ENCODE measurements around the gene APBA2. TPM values are rescaled to one million over a fixed set of nuclear protein-coding genes. Genes with fewer than 3 reads are reported as not detected.
A peak's percentile ranks its signal among the peaks of the same experiment; 100 is the strongest.

APBA2 gene
- total and polyA plus RNA-seq, 4 donors, result 0.41 to 2.1 (median 1.9) TPM

DNA sequence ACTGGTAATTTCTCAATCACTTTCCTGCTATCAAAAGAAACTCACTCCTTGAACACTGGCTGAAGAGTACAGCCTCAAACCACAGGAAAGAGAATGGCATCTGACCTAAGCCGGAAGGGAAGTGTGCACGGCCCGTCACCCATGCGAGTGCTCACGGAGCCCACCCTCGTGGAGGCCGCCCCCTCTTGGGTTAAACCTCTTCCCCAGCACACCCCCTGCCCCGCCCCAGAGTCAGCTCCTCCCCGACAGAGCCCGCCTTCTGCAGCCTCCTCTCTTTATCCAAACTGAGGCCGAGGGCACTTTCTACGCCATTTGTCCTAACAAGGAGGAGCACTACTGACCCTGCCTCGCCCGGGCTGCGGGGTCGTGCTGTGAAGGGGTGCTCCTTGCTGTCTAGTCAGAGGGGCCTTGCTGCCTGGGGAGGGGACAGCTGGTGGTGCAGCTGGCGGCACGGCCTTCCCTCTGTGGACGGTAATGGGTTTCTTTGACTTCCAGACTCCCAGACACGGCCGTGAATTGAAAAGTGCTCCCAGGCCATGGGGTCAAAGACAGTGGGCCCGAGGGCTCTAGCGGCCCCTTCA lies 246.2 kb downstream of the APBA2 start:
- H3K9me3 ChIP-seq (ENCODE audit: control insufficient read depth, low read length), result no peaks in the 10 kb centered on the region
- ATAC-seq (ENCODE audit: low FRiP score) (no peak), DNase-seq (peak in 1 of 2 donors; percentile 74)
- H3K27me3 ChIP-seq (ENCODE audit: control insufficient read depth in 1 of 2, insufficient read depth in 2 of 2, low read length in 1 of 2), result no peaks in the 10 kb centered on the region
- no peaks in the 10 kb centered on the region for H3K4me1 ChIP-seq (ENCODE audit: control insufficient read depth in 1 of 2, insufficient read depth in 2 of 2, low read length in 2 of 2)
- no peaks in the 10 kb centered on the region for H3K36me3 ChIP-seq (ENCODE audit: control insufficient read depth in 1 of 2, insufficient read depth in 2 of 2, low read length in 1 of 2)
- H3K27ac ChIP-seq (ENCODE audit: low read depth in 1 of 2, low read length in 2 of 2), result no peak overlapping the region
- H3K4me3 ChIP-seq (ENCODE audit: low read length in 2 of 2), result no peak overlapping the region
- WGBS, 2 donors, result 55 to 60% methylated on average over 23 of the region's 23 CpGs
- intact Hi-C loops (cut with DNase I), result no loop called here

DNA sequence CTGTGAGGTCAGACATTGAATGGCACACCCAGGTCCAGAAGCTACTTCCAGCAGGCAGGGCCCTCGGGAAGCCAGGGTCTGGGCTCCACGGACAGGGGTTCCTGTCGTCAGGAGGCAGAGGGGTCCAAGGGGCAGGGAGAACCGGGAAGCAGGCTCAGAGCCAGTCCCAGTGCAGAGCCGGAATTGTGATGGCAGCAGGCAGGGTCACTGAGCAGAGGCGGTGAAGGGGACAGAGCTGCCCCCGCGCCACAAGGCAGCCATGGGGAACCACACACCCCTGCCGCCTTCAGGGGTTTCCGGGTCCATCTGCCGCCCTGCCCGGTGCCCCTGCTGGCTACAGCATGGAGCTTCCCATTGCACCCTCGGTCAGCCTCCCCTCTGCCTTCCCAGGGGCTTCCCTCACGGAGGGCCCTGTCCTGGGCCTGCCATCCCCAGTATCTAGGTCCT lies 247.0 kb downstream of the APBA2 start:
- Histone ChIP-seq H3K27me3 (ENCODE audit: control insufficient read depth in 1 of 2, insufficient read depth in 2 of 2, low read length in 1 of 2) (no peaks in the 10 kb centered on the region), H3K9me3 (ENCODE audit: control insufficient read depth, low read length) (no peaks in the 10 kb centered on the region), H3K4me3 (ENCODE audit: low read length in 2 of 2) (no peak overlapping the region), H3K36me3 (ENCODE audit: control insufficient read depth in 1 of 2, insufficient read depth in 2 of 2, low read length in 1 of 2) (no peaks in the 10 kb centered on the region), H3K4me1 (ENCODE audit: control insufficient read depth in 1 of 2, insufficient read depth in 2 of 2, low read length in 2 of 2) (no peaks in the 10 kb centered on the region), H3K27ac (ENCODE audit: low read depth in 1 of 2, low read length in 2 of 2) (no peak overlapping the region)
- DNase-seq, result peak in 1 of 2 donors; percentile 31
- ATAC-seq (ENCODE audit: low FRiP score), result no peak
- WGBS, 2 donors, result 84 to 85% methylated on average over 14 of the region's 14 CpGs
- intact Hi-C loops (cut with DNase I), result no loop called here

DNA sequence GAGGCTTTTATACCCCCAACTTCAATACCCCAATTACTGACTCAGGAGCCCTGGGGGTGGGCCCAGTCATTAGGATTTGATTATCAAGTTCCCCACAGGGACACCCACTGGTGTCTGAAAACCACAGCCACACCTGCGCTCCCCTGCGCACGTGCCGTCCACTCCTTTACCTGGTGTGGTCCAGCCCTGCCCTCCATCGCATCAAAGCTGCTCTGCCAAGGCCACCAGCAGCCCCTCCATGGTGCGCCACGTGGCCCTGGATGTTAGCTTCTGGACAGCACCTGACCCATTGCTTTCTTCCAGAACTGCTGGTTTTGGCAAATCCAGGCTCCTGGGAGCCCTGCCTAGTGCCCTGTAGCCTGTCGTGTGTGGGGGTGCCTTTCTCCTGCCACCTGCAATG lies 247.5 kb downstream of the APBA2 start:
- 80% methylated on average over 8 of the region's 8 CpGs for WGBS, 2 donors
- H3K9me3 ChIP-seq (ENCODE audit: control insufficient read depth, low read length), result no peaks in the 10 kb centered on the region
- no peak for ATAC-seq (ENCODE audit: low FRiP score)
- intact Hi-C loops (cut with DNase I), result no loop called here
- DNase-seq, result peak in 1 of 2 donors; percentile 33
- no peak overlapping the region for H3K4me3 ChIP-seq (ENCODE audit: low read length in 2 of 2)
- H3K4me1 ChIP-seq (ENCODE audit: control insufficient read depth in 1 of 2, insufficient read depth in 2 of 2, low read length in 2 of 2), result no peaks in the 10 kb centered on the region
- no peaks in the 10 kb centered on the region for H3K36me3 ChIP-seq (ENCODE audit: control insufficient read depth in 1 of 2, insufficient read depth in 2 of 2, low read length in 1 of 2)
- no peak overlapping the region for H3K27ac ChIP-seq (ENCODE audit: low read depth in 1 of 2, low read length in 2 of 2)
- H3K27me3 ChIP-seq (ENCODE audit: control insufficient read depth in 1 of 2, insufficient read depth in 2 of 2, low read length in 1 of 2), result no peaks in the 10 kb centered on the region

DNA sequence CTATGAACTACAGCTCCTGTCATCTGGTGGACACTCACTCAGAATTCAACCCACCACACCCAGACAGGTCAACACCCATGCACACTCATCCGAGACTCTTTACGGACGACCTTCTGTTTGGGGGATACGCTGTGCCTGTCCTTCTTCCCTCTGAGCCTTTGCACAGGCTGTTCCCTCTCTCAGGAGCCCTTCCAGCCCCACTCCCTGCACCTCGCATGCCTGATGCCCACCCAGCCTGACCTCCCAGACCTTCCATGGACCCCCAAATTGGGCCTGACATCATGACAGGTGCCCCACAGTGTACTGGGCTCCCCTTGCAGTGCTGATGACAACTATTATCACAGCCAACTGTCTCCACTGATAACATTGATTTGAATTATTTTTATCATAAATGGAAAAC lies 248.0 kb downstream of the APBA2 start:
- Histone ChIP-seq H3K4me1 (ENCODE audit: control insufficient read depth in 1 of 2, insufficient read depth in 2 of 2, low read length in 2 of 2) (no peaks in the 10 kb centered on the region), H3K27me3 (ENCODE audit: control insufficient read depth in 1 of 2, insufficient read depth in 2 of 2, low read length in 1 of 2) (no peaks in the 10 kb centered on the region), H3K9me3 (ENCODE audit: control insufficient read depth, low read length) (no peaks in the 10 kb centered on the region), H3K27ac (ENCODE audit: low read depth in 1 of 2, low read length in 2 of 2) (no peak overlapping the region), H3K36me3 (ENCODE audit: control insufficient read depth in 1 of 2, insufficient read depth in 2 of 2, low read length in 1 of 2) (no peaks in the 10 kb centered on the region), H3K4me3 (ENCODE audit: low read length in 2 of 2) (no peak overlapping the region)
- DNase-seq, result no peak
- intact Hi-C loops (cut with DNase I), result no loop called here
- no peak for ATAC-seq (ENCODE audit: low FRiP score)
- 96% methylated on average over 5 of the region's 5 CpGs for WGBS, 2 donors

DNA sequence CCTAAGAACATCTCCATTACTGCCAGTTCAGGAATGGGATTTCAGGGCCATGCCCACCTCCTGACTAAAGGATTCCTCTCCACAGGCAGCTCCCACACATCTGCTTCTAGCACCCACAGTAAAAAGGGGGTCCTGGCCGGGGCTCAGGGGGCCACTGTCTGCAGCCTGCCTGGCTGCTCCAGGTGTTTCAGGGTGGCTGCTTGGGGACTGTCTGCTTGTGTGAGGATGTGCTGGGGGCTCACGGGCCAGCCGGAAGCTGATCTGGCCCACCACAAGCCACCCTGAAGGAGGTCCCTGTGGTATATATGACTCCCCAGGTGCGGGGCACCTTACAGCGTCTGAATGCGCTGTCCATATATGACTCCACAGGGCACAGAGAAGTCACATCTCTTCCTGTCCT lies 248.5 kb downstream of the APBA2 start:
- no peak for ATAC-seq (ENCODE audit: low FRiP score)
- intact Hi-C loops (cut with DNase I), result no loop called here

DNA sequence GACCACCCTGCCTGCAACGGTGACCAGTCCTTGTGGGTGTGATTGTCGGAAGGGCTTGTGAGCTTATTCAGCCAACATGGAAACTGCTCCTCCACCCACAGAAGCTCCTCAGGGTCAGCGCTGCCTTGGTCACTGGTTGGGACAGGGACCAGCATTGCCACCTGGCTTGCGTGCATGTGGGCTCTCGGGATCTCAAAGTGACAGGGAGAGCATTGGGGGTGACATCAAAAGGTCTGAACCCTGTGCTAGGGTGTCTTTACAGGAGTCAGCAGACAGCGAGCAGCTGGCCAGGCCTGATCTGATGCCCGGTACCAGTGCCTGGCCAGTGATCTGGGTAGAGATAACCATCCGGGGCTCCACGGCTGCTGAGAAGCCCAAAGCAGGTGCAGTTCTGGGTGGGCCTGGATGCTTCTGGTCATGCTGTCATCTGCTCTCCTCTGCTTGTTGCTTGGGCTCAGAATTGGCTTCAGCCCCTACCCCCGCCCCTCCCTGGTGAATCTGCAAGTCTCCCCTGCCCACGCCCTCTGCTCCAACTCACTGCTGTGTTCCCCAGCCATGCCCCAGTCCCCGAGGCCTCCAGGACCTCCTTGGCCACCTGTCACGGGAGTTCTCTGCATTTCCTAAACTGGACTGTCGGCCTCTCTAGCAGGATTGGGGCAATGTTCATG lies 249.0 kb downstream of the APBA2 start:
- intact Hi-C loops (cut with DNase I), result no loop called here
- H3K9me3 ChIP-seq (ENCODE audit: control insufficient read depth, low read length), result no peaks in the 10 kb centered on the region
- H3K27ac ChIP-seq (ENCODE audit: low read depth in 1 of 2, low read length in 2 of 2), result no peak overlapping the region
- 85 to 88% methylated on average over 14 of the region's 14 CpGs for WGBS, 2 donors
- H3K4me3 ChIP-seq (ENCODE audit: low read length in 2 of 2), result no peak overlapping the region
- peak in 1 of 2 donors; percentile 31 for DNase-seq
- H3K36me3 ChIP-seq (ENCODE audit: control insufficient read depth in 1 of 2, insufficient read depth in 2 of 2, low read length in 1 of 2), result no peaks in the 10 kb centered on the region
- ATAC-seq (ENCODE audit: low FRiP score), result no peak
- H3K27me3 ChIP-seq (ENCODE audit: control insufficient read depth in 1 of 2, insufficient read depth in 2 of 2, low read length in 1 of 2), result no peaks in the 10 kb centered on the region
- no peaks in the 10 kb centered on the region for H3K4me1 ChIP-seq (ENCODE audit: control insufficient read depth in 1 of 2, insufficient read depth in 2 of 2, low read length in 2 of 2)

More for the DNA sequence above, 248.5 kb downstream of the APBA2 start:
- Histone ChIP-seq H3K4me3 (ENCODE audit: low read length in 2 of 2) (no peak overlapping the region), H3K27me3 (ENCODE audit: control insufficient read depth in 1 of 2, insufficient read depth in 2 of 2, low read length in 1 of 2) (no peaks in the 10 kb centered on the region), H3K36me3 (ENCODE audit: control insufficient read depth in 1 of 2, insufficient read depth in 2 of 2, low read length in 1 of 2) (no peaks in the 10 kb centered on the region), H3K27ac (ENCODE audit: low read depth in 1 of 2, low read length in 2 of 2) (no peak overlapping the region), H3K9me3 (ENCODE audit: control insufficient read depth, low read length) (no peaks in the 10 kb centered on the region), H3K4me1 (ENCODE audit: control insufficient read depth in 1 of 2, insufficient read depth in 2 of 2, low read length in 2 of 2) (no peaks in the 10 kb centered on the region)
- 91 to 96% methylated on average over 6 of the region's 6 CpGs for WGBS, 2 donors
- no peak for DNase-seq

DNA sequence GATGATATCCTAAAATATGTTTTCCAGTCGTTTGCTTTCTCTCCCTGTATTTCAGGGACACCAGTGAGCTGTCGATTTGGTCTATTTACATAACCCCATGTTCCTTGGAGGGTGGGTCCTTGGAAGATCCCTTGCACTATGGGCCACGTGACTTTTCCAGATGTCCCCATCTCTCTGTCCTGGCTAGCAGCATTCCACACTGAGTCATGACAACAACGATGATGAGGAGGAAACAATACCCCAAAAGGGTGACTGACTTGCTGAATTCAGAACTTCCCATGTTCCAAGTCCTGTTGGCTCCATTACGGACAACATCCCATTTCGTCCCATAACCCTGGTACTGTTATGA lies 249.5 kb downstream of the APBA2 start:
- no peak overlapping the region for H3K27ac ChIP-seq (ENCODE audit: low read depth in 1 of 2, low read length in 2 of 2)
- DNase-seq (no peak), ATAC-seq (ENCODE audit: low FRiP score) (no peak)
- H3K36me3 ChIP-seq (ENCODE audit: control insufficient read depth in 1 of 2, insufficient read depth in 2 of 2, low read length in 1 of 2), result no peaks in the 10 kb centered on the region
- 51 to 63% methylated on average over 6 of the region's 6 CpGs for WGBS, 2 donors
- no peak overlapping the region for H3K4me3 ChIP-seq (ENCODE audit: low read length in 2 of 2)
- intact Hi-C loops (cut with DNase I), result no loop called here
- H3K9me3 ChIP-seq (ENCODE audit: control insufficient read depth, low read length), result no peaks in the 10 kb centered on the region
- H3K27me3 ChIP-seq (ENCODE audit: control insufficient read depth in 1 of 2, insufficient read depth in 2 of 2, low read length in 1 of 2), result no peaks in the 10 kb centered on the region
- H3K4me1 ChIP-seq (ENCODE audit: control insufficient read depth in 1 of 2, insufficient read depth in 2 of 2, low read length in 2 of 2), result no peaks in the 10 kb centered on the region

DNA sequence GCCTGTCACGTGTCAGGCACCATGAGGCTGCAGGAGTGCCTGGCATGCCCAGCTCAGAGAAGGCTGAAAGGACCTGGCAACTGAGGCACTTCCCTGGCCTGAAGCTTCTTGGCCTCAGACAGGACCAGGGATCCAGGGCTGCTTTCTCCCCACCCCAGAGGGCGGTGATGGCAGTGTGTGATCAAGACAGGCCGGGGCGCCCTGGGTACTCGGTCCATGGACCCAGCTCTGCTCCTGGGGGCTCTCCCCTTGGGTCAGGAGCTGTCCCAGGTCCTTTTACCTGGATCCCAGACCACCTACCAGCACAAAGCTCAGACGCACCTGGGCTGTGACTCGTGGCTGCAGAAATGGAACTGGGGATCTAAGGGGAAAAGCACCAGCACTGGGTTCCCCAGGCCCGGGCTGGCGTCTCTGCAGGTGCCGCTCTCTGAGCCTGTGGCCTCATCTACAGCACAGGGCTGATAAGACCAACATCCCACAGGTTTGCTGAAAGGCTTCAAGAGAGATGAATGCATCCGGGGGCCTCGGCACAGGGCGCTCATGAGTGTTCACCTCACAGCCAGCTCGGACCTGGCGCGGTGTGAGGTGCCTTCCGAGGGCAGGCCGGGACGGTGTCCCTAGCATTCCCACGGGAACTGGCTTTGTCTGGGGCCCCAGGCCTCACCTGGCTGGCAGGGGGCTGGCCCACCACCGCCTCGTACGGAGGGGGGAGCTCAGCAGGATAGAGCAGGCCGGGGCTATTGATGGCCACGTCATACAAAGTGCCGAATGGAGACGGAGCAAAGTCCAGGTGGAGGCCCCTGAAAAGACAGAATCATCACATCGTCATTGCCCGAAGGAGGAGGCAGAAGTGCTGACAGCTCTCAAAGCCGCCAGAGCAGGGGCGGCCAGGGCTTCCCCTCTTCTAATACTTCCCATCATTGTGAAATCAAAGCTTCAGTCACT lies 250.2 kb downstream of the APBA2 start:
- Histone ChIP-seq H3K4me1 (ENCODE audit: control insufficient read depth in 1 of 2, insufficient read depth in 2 of 2, low read length in 2 of 2) (no peaks in the 10 kb centered on the region), H3K4me3 (ENCODE audit: low read length in 2 of 2) (no peak overlapping the region), H3K27me3 (ENCODE audit: control insufficient read depth in 1 of 2, insufficient read depth in 2 of 2, low read length in 1 of 2) (no peaks in the 10 kb centered on the region), H3K36me3 (ENCODE audit: control insufficient read depth in 1 of 2, insufficient read depth in 2 of 2, low read length in 1 of 2) (no peaks in the 10 kb centered on the region), H3K27ac (ENCODE audit: low read depth in 1 of 2, low read length in 2 of 2) (no peak overlapping the region), H3K9me3 (ENCODE audit: control insufficient read depth, low read length) (no peaks in the 10 kb centered on the region)
- DNase-seq (no peak), ATAC-seq (ENCODE audit: low FRiP score) (no peak)
- WGBS, 2 donors, result 89 to 90% methylated on average over 30 to 31 of the region's 31 CpGs
- intact Hi-C loops (cut with DNase I), result no loop called here
